H1 (cell line): ENCODE results near the gene CCDC82. TPM values are rescaled to one million over a fixed set of nuclear protein-coding genes. Genes with fewer than 3 reads are reported as not detected.

Experiments used
- BRCA1 ChIP-seq: IDR thresholded peaks from 2 replicates; pipeline ENCODE4 v1.6.1; 2012; ENCODE audit warnings: low read depth, low read length, improper control_type of control experiment
- polyA plus RNA-seq, 7 experiments: library from polyadenylated mRNA; depleted of rRNA in 3 of 7; stranded (reverse) in 5 of 7; unstranded in 2 of 7; fragments of >200 nt in 5 of 7; fragments of 200-250 nt in 2 of 7; gene quantifications; 1 replicate in 5 of 7; 2 replicates in 1 of 7; 4 replicates in 1 of 7; pipeline versions ENCODE4 v1.2.1 to v1.2.3, GENCODE V29; 2011 to 2013; ENCODE audit warnings: missing spikeins in 2 of 7, mixed read lengths in 2 of 7
- total RNA-seq: library from RNA; stranded (reverse); fragmentation: NEBNext Ultra II Directional; extraction: Animal tissue kit (Norgen Biotek cat#: 25700); gene quantifications from 2 replicates; pipeline ENCODE4 v1.2.1, GENCODE V29; 2021

The CCDC82 gene
- total and polyA plus RNA-seq, 2 of the 8 experiments (the other 6 are each of a cell fraction or from before 2014, with no cell fraction given) = 6.0 to 15.2 TPM

GRCh38 chr11:96384156-96384555 lies 5.6 kb downstream of the CCDC82 start (continued):
- no peak for TF ChIP-seq BRCA1
- TF ChIP-seq, all 59 proteins: peak for 0
